GM15510 (cell line): Measurements from ENCODE around the gene MORN1.

Source experiments
- POLR2A ChIP-seq: IDR thresholded peaks from 3 replicates; pipeline ENCODE4 v1.6.1; 2011; ENCODE audit warnings: borderline replicate concordance; ENCODE audit not compliant: insufficient read length; ENCODE audit errors: extremely low read depth

Gene MORN1

GRCh38 chr1:2403273-2403672 lies 11.9 kb upstream of the MORN1 start:
- TF ChIP-seq POLR2A, result no peak

- no peak for TF ChIP-seq POLR2A
These were observed 11.1 kb upstream of the MORN1 start for GRCh38 chr1:2402420-2402819.

- TF ChIP-seq POLR2A, result no peak
These were observed 9.7 kb upstream of the MORN1 start for GRCh38 chr1:2400950-2401649.

- TF ChIP-seq POLR2A, result no peak
These were observed 9.2 kb upstream of the MORN1 start for GRCh38 chr1:2400576-2400909.

GRCh38 chr1:2399890-2400575 lies 8.7 kb upstream of the MORN1 start:
- TF ChIP-seq POLR2A, result no peak

- TF ChIP-seq POLR2A, result no peak
These were observed 7.5 kb upstream of the MORN1 start for GRCh38 chr1:2398871-2399270.

GRCh38 chr1:2397007-2397679 lies 5.8 kb upstream of the MORN1 start:
- no peak for TF ChIP-seq POLR2A

GRCh38 chr1:2396476-2396875 lies 5.1 kb upstream of the MORN1 start:
- no peak for TF ChIP-seq POLR2A

- TF ChIP-seq POLR2A, result no peak
These were observed 4.7 kb upstream of the MORN1 start for GRCh38 chr1:2396059-2396458.

GRCh38 chr1:2395245-2395644 lies 3.9 kb upstream of the MORN1 start:
- no peak for TF ChIP-seq POLR2A

- TF ChIP-seq POLR2A, result no peak
These were observed 3.4 kb upstream of the MORN1 start for GRCh38 chr1:2394761-2395160.

GRCh38 chr1:2394220-2394619 lies 2.9 kb upstream of the MORN1 start:
- TF ChIP-seq POLR2A, result no peak

- no peak for TF ChIP-seq POLR2A
These were observed 2.1 kb upstream of the MORN1 start for GRCh38 chr1:2393471-2393877.

- no peak for TF ChIP-seq POLR2A
These were observed 1.3 kb upstream of the MORN1 start for GRCh38 chr1:2392686-2393085.

- TF ChIP-seq POLR2A, result no peak
These were observed 666 bp upstream of the MORN1 start for GRCh38 chr1:2391931-2392509.
